Measurements from ENCODE around the gene HSD17B14.

Gene HSD17B14

DNA sequence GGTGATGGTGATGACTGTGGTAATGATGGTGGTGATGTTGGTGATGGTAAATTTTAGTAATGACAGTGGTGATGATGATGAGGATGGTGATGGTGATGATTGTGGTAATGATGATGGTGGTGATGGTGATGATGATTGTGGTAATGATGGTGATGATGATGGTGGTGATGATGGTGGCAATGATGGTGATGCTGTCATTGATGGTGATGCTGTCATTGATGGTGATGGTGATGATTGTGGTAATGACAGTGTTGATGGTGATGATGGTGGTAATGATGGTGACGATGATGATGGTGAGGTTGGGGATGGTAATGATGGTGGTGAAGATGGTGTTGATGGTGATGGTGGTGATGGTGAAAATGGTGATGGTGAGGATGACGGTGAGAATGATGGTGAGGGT is 13.8 kb downstream of the HSD17B14 start:
- no peak for DNase-seq

DNA sequence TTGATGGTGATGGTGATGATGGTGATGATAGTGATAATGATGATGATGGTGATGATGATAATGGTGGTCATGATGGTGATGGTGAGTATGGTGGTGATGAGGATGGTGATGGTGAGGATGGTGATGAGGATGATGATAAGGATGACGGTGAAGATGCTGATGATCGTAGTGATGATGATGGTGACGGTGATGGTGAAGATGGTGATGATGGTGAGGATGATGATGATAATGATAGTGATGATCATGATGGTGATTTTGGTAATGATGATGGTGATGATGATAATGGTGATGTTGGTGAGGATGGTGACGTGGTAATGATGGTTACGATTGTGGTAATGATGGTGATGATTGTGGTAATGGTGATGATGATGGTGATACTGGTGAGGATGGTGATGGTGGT is 14.7 kb downstream of the HSD17B14 start:
- no peak for DNase-seq

DNA sequence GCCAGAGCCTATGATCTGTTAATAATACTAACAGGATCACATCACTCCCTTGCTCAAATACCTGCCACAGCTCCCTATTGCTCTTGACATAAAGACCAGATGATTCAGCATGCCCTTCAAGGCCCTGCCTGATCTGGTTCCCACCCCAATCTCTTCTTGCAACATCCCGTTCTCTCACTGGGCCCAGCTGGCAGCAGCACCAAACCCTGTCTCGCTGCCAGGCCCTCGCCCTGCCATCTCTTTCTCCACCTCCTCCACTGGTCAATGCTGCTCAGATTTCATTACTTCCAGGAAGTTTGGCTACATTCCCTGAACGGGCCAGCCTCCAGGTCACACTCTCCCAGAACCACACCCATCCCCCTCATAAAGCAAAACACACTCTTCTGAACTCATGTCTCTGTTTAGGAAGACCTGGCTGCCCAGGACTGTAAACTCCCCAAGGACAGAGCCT is 16.9 kb downstream of the HSD17B14 start:
- no peak for DNase-seq

DNA sequence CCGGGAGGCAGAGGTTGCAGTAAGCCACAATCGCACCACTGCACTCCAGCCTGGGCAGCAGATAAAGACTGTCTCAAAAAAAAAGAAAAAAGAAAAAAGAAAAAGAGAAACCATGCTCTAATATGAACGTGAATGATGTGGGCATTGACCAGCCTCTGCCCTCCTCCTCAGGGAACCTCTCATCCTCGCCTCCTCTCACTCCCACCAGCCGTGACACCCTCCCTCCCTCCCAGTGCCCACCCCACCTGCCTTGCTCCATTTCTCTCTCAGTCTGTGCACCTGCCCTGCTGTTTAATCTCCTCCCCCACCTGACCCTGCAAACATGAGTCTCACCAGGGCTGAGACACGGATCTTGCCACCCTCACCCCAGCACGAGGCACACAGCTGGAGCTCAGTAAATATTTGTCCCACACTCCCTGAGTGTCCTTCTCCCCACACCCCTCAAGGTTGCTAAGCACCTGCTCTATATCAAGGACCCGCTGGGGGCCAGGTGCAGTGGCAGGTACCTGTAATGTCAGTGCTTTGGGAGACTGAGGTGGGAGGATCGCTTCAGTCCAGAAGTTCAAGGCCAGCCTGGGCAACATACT is 18.0 kb downstream of the HSD17B14 start:
- peak; percentile 97 for DNase-seq

DNA sequence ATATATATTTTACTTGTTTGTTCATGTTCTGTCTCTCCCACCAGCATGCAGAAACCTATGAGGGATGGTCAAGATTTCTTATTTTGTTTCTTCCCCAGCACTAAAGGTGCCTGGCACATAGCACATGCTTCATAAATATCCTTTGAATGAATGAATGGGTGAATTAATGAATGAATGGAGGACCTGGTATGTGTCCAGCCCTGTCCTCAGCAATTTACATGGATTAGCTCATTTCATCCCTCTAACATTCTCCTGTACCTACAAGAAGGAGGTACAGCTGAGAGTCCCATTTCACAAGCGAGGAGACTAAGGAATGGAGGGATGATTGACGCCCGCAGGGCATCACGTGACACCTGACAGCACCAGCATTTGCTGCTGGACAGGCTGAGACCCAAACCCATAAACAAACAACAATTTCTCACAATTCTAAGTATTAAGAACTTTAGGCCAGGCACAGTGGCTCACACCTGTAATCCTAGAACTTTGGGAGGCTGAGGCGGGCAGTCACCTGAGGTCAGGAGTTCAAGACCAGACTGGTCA is 18.6 kb downstream of the HSD17B14 start:
- no peak for DNase-seq

DNA sequence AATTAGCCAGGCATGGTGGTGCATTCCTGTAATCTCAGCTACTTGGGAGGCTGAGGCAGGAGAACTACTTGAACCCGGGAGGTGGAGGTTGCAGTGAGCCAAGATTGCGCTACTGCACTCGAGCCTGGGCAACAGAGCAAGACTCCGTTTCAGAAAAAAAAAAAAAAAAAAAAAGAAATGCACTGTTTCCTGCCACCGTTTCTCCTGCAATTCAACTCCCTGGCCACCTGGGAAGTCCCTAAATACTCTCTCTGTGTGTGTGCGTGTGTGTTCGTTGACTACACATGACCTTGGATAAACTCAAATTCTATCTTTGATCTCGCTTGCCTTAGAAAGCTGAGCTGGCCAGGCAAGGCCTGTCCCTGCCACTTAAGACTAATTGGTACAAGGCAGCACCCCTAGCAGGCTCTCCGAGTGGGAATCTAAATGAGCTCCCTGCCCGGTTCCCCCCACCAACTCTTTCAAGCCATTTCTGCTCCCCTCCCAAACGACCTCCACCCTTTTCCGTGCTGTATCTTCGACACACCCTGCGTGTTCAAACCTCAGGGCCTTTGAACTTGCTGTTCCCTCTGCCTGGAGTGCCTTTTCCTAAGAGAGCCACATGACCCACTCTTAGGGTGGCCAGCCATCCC is 20.3 kb downstream of the HSD17B14 start:
- DNase-seq, result no peak

DNA sequence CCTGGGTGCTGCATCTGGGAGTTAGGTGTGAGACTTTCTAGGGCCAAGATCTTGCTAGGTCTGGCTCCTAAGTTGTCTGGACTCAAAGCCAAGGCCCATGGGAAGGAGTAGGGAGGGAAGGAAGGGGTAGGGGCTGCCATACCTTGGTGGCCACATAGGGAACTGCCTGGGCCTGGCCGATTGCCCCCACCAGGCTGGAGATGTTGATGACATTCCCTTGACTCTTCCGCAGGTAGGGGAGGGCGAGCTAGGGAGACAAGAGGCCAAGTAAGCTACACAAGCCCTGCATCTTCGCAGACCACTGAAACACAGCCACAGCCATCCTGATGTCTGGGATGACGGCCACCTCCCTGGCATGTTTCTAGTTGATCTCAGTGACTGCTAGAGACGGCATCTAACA is 21.4 kb downstream of the HSD17B14 start:
- no peak for DNase-seq

DNA sequence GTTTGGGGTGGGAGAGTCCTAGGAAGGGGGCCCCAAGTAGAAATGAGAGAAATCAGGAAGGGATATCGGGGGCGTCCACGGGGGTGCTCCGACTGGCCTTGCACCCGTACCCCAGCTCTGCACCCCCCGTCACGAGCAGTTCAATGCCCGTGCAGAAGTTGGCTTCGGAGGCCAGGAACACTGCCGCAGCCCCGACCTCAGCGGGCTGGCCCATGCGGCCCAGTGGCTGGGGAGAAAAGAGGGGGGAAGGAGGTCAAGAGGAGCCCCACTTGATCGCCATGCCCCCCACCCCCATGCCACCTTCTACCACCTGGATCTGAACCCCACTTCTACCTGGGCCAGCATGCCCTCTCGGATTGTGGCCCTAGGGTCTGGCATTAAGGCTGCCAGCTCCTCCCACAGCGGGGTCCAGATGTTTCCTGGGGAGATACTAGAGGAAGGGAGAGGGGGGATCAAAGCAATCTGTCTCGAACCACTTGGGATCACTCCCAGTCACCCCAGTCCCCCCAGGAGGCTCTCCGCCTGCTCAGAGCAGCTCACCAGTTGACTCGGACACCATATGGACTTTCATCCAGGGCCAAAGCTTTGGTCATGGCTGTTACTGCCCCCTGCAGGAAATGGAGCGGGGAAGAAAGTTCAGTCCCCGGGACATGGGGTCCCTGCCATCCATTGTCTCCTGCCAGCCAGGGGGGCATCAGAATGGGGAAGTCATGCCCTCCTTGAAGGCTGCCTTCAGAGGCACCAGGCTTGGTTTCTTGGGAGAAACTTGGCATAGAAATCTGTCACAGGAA is 23.0 kb downstream of the HSD17B14 start:
- DNase-seq, result no peak

DNA sequence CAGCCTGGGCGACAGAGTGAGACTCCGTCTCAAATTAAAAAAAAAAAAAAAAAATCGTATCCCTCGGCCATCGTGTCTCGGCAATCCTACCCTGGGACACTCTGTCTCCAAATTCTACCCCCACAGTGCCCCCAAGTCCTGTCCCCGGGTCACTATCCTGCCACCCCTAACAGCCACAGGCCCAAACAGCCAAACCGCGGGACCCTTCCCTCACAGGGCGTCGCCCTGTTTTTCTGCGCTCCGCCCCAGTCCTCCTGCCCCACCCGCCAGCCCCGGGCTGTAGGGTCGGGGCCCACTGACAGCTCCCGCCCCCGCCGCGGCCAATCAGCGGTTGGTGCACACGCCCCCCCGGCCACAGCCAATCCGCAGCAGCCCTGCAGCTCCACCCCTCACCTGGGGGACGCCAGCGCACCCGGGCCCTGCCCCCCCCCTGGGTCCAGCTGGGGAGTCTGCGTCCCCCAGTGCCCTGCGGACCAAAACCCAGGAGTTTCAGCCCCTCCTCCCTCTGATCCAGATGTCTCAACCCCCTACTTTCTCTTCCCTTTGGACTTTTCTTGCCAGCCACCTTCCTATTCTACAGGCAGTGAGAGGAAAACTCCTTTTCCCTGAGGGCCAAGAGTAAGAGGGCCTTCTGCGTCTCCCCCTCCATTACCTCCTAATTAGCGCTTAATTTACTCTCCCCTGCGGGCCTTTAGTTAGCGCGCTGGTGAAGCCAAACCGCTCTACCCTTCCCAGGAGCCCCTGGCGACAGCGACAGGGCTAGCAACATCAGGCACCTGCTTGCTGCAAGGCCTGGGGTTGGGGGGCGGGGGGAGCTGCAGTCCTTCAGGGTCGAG is 24.0 kb downstream of the HSD17B14 start:
- no peak for DNase-seq

DNA sequence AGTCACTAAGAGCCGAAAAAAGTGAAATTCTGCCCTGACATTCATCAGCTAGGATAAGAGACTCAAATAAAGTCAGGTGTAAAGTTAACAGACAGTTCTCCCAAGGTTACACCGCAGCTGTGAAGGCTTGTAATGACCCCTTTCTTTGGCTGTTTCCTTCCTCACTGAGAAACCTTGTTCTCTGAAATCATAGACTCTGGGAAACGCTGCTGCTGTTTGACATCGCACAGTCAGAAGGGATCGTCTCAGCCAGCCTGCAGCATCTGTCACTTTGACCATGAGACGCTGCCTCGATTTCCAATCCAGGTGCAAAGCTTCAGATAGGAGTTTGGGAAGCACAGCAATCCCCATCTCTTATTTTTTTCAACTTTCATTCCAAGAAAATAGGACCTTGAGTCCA is 26.1 kb downstream of the HSD17B14 start:
- DNase-seq, result no peak

DNA sequence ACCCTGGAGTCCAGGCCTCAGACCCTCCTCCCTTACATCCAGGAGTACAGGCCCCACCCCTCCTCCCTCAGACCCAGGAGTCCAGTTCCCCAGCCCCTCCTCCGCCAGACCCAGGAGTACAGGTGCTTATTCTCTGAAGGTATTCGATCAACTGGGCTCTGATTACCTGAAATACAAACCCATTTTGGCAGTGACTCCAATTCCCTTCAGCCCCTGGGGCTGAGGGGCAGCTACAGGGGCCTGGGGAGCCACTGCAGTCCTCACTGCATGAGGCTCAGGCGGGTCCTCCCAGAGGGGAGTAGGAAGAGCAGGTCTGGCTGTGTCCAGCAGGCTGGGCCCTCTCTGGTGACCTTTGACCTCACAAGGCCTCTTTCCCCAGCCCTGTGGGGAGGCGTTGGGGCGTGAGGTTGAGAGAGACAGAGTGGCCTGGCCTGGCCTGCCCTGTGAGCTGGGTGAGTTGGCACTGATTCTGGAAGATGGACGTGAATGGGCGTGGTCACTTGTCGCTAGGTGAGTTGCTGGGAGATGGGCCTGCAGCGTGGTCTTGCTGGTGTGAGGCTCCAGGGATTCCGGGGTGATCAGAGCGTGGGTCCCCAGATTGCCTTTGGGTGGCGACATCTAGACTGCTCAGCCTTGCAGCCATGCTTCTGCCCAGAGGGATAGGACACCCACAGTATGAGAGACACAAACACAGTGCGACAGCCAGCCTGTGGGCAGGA is 28.5 kb downstream of the HSD17B14 start:
- no peak for DNase-seq

DNA sequence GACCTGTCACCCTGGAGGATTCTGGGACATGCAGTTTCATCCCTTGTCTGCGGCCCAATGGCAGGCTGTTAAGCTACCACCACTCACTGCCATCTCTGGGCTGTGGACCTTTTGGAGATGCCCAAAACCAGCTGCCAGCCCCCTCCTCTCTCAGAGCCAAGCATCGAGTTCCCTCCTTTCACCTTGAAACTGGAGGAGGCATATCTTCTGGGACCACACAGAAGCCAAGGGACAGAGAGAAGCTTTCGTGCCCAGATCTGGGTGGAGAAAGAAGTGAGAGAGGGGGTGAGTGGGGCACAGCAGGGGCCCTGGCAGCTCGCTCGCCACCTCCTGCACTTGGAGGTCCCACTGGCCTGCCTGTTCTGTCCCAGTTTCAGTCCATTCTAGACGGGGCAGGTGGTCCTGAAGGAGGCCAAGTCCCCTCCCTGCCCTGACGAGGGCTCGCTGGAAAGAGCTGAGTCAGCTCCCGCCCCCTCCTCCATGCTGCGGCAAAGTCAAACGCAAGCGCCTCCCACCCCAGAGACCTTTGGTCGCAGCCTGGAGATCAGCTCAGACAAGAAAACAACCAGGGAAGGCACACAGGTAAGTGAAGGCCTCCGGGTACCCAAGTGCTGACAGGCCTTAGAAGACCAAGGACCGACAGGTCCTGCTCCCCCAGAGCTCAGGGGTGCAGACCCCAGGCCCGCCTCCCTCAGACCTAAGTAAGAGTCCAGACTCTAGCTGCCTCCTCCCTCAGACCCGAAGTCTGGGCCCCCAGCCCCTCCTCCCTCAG is 29.3 kb downstream of the HSD17B14 start:
- DNase-seq, result no peak

DNA sequence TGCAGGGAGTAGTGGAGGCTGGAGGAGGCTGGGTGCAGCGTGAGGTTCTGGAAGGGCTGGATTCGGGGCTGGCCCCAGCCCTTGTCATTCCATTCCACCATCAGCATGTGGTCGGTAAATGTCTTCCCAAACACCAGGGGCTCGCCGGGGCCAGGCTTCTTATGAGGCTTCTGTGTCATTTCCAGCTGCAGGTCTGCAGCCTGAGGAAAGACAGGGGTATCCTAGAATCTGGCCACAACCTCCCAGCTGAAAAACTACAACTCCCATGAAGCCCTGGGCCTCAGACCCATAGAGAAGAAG is 29.8 kb downstream of the HSD17B14 start:
- no peak for DNase-seq

DNA sequence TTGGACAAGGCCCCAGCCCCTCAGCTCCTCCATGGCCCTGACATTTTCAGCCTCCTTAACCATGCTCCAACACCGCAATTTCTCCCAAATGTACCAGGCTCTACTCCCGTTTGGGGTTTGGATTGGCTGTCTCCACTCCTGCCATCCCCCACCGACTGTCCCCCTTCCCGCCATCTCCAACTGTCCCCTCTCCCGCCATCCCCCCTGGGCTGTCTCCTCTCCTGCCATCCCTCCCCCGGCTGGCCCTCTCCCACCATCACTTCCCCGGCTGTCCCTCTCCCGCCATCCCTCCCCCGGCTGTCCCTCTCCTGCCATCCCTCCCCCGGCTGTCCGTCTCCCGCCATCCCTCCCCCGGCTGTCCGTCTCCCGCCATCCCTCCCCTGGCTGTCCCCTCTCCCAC is 30.8 kb downstream of the HSD17B14 start:
- no peak for DNase-seq

DNA sequence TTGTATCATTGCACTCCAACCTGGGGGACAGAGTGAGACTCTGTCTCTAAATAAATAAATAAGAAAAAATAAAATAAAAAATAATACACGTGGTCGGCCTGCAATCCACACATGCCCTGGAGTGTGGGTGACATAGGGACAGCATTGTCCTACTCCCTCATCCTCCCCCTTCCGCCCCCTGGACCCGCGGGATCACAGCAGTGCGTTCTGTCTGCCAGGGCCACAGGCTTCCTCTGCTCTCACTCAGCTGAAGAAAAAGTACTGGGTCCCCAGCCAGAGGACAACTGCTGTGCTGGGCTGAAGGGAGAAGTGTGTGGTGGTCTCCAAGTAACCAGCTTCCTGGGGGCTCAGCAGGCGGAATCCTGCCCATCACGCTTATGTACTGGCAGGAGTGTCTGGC is 31.8 kb downstream of the HSD17B14 start:
- no peak for DNase-seq

DNA sequence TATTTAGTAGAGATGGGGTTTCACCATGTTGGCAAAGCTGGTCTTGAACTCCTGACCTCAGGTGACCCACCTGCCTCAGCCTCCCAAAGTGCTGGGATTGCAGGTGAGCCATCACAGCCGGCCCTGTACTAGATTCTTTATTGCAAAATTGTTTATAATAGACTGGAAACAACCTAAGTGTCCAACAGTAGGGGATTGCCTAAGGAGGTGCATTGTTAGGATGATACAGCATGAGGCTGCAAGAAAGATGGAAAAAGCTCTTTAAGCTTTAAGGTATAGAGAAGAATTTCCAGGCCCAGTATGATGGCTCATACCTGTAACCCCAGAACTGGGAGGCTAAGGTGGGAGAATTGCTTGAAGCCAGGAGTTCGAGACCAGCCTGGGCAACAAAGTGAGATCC is 33.7 kb downstream of the HSD17B14 start:
- no peak for DNase-seq

DNA sequence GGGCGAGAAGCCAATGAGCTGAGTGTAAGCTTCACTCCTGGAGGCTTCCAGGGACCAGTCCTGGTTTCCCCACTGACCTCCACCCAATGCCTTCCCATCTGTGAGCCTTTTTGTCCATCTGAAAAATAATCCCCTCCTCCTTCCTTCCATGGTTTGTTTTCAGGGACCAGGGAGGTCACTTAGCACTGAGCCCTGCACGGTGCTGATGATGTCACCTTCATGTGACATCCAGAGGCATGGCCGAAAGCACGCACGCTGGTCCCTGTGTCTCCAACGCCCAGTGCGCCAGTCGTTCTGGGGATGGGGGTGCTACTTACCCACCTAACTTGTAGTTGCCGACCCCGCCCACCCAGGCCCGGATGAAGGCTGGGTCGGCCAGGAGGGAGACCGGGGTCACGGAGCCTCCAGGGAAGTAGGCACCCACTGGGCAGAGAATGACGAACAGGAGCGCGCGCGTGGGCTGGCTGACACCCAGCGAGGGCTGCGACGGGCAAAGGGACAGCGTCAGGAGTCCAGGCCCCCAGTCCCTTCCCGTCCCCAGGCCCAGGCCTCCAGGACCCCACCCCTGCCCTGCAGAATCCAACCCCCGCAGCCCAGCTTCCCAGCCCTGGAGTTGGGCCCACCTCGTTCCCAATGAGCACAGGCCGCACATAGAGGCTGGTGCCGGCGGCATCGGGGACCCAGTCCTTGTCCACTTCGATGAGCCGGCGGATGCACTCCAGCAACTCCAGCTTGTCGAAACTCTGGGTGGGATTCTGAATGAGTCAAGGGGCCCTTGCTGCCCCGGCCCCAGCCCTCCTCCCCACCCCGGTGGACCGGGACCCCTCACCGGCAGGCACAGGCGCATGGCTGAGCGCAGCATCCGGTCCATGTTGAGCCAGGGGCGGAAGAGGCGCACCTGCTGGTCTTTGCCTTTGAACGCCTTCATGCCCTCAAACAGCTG is 36.7 kb downstream of the HSD17B14 start:
- no peak for DNase-seq

DNA sequence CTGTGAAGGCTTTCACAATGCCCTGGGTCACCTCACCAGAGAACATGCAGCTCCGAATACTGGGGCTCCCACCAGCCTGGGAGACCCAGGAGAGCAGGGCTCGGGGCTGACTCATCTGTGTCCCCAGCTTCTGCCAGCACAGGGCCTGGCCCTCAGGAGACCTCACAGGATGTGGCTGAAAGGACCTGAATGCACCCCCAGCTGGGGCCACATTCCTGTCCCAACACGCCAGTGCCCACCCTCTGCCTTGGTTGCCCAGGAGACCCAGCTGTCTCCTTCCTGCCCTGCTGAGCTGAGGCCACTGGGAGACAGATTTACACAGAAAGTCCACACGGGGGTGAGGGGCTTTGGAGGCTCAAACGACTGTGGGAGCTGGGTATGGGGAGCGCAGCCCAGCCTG is 37.4 kb downstream of the HSD17B14 start:
- DNase-seq, result no peak

DNA sequence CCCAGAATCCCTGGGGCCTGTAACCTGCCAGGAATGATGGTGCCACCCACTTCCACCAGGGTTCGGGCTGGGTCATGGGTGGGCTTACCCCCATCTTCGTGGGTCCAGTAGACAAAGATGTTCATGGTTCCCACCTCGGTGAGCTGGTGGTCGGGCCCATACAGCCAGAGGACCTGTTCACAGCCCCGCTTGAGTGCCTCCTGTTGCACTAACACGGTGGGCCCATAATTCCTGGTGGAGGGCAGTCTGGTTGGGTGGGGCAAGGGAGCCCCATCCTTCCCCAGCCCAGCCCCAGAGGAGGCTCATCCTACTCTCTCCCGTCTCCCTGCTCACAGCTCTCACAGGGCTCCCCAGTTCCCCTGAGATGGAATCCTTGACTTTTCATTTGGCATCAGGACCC is 39.2 kb downstream of the HSD17B14 start:
- DNase-seq, result no peak

DNA sequence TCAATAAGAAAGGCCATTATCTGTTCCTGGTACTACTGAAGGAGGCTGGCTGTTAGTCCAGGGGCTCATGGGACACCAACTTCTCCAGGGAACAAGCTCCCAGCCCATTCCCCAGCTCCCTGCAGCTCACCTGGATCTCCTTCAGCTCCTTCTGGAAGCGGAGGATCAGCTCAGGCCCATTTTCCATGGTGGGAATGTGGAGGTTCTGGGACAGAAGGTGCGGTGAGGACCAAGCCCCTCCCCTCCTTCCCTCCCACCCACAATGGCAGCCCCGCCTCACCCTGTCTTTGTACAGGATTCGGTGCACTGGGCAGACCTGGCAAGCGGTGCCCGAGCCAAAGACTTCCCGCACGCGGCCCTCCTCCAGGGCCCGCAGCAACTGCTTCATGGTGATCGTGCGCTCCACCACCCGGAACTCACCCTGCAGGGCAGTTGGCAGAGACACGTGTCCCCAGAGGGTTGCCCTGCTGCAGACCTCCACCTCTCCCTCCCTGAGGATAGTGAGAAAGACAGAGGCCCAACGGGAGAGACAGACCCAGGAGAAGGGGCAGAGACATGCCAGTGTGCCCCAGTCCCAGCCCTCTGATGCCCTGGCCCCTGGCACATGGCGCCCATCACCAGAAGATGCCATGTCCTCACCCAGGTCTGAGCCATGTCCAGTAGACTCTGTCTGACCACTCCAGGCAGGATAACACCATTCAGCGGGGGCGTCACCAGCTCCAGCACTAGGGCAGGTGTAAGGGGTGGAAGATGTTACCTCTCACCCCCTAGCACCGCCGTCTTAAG is 39.8 kb downstream of the HSD17B14 start:
- no peak for DNase-seq

Data from NCI-H187 treated with DMSO at 0.1 percent for 48 hours (cell line).